A673 (cell line): Measurements from ENCODE around the gene MGAT5B. TPM values are rescaled to one million over a fixed set of nuclear protein-coding genes. Genes with fewer than 3 reads are reported as not detected.
A peak's percentile ranks its signal among the peaks of the same experiment; 100 is the strongest.

ENCODE experiments used
- BruUV-seq: library from RNA; stranded (reverse); fragments of 400-500 nt; replicated peaks from 2 replicates; lab custom pipeline; 2021; lab: Mats Ljungman, UMichigan
- CTCF ChIA-PET: fragments of 300-600 bp; sonication (Branson Sonifier 250); formaldehyde crosslinking; loops from one replicate; lab custom pipeline; 2022; ENCODE audit warnings: antibody characterized with exemption; lab: Charles Lee
- POLR2A ChIA-PET: fragments of 300-600 bp; sonication (Branson Sonifier 250); formaldehyde crosslinking; loops from one replicate; lab custom pipeline; 2022; ENCODE audit warnings: antibody characterized with exemption; ENCODE audit not compliant: low non-redundant PET; lab: Charles Lee
- DNase-seq: peaks from one replicate; pipeline ENCODE4 v3.0.0-alpha.2; 2015; ENCODE audit warnings: low spot score
- H3K27ac ChIP-seq: fragments of 200-600 bp; sonication (generic); 2 replicates; pipeline ENCODE4 v1.5.1; 2016; ENCODE audit warnings: mixed run types, low read depth, mild to moderate bottlenecking, mixed read lengths, antibody characterized with exemption, low read length; ENCODE audit not compliant: poor library complexity, severe bottlenecking
- H3K27me3 ChIP-seq: fragments of 200-600 bp; sonication (generic); replicated peaks from 2 replicates; pipeline ENCODE4 v1.6.1; 2017; ENCODE audit warnings: mixed run types, low read depth, mild to moderate bottlenecking, mixed read lengths, antibody characterized with exemption, low read length; ENCODE audit not compliant: insufficient read depth, poor library complexity
- H3K36me3 ChIP-seq: fragments of 200-600 bp; sonication (generic); 2 replicates; pipeline ENCODE4 v1.6.1; 2016; ENCODE audit warnings: mixed run types, mild to moderate bottlenecking, mixed read lengths, antibody characterized with exemption, low read length; ENCODE audit not compliant: insufficient read depth, poor library complexity, severe bottlenecking
- H3K4me1 ChIP-seq: fragments of 200-600 bp; sonication (generic); 2 replicates; pipeline ENCODE4 v1.6.1; 2017; ENCODE audit warnings: mixed run types, mild to moderate bottlenecking, mixed read lengths, antibody characterized with exemption, low read length; ENCODE audit not compliant: insufficient read depth, poor library complexity, severe bottlenecking
- H3K4me3 ChIP-seq: fragments of 200-600 bp; sonication (generic); 2 replicates; pipeline ENCODE4 v1.5.1; 2016; ENCODE audit warnings: low read depth, mixed run types, mild to moderate bottlenecking, mixed read lengths, low read length; ENCODE audit not compliant: poor library complexity, severe bottlenecking
- H3K9me3 ChIP-seq: fragments of 200-600 bp; sonication (generic); 2 replicates; pipeline ENCODE4 v1.6.1; 2016; ENCODE audit warnings: mixed run types, low read depth, mild to moderate bottlenecking, mixed read lengths, antibody characterized with exemption, low read length; ENCODE audit not compliant: poor library complexity, severe bottlenecking
- CTCF ChIP-seq: fragments of 300-800, 200-600 bp; sonication (generic); conservative IDR thresholded peaks from 2 replicates; pipeline ENCODE4 v1.5.1; 2017; ENCODE audit warnings: low read depth, mild to moderate bottlenecking, antibody characterized with exemption, low read length, moderate library complexity, mixed read lengths
- EZH2 ChIP-seq: fragments of 200-600 bp; sonication (generic); IDR thresholded peaks from 2 replicates; pipeline ENCODE4 v1.6.1; 2017; ENCODE audit warnings: borderline replicate concordance, low read depth, mild to moderate bottlenecking, mixed read lengths, antibody characterized with exemption, low read length; ENCODE audit not compliant: poor library complexity, severe bottlenecking
- intact Hi-C: fragments of 100-400 bp; cut with micrococcal nuclease; formaldehyde crosslinking; loops from one replicate; pipeline ENCODE4 v1.10.0; 2022; ENCODE audit not compliant: unreplicated experiment
- total RNA-seq: library from RNA; stranded (reverse); gene quantifications from 2 replicates; pipeline ENCODE4 v1.2.3, GENCODE V29; 2021

MGAT5B gene
- total RNA-seq, 1 experiment from 2014 or later, result 1.1 TPM

GRCh38 chr17:76866203-76866602, 2.0 kb upstream of the MGAT5B start:
- ChIA-PET POLR2A (no interaction called here), CTCF (no interaction called here)
- intact Hi-C loops, result loop anchor here (10.0 kb wide), 1 partner anchor 379 kb away; no protein-coding TSS in a partner anchor
- no peaks in the 10 kb centered on the region for H3K9me3 ChIP-seq
- H3K4me1 ChIP-seq, result peaks cover 18% of the 10 kb centered on the region
- H3K4me3 ChIP-seq, result no peak overlapping the region
- no peak overlapping the region for H3K27ac ChIP-seq
- no peak for DNase-seq
- peaks cover 17% of the 10 kb centered on the region for H3K27me3 ChIP-seq
- no peaks in the 10 kb centered on the region for H3K36me3 ChIP-seq
- TF ChIP-seq CTCF (no peak), EZH2 (no peak)
- no TSS peak for BruUV-seq

GRCh38 chr17:76866774-76867577, 1.2 kb upstream of the MGAT5B start:
- intact Hi-C loops, result loop anchor here (10.0 kb wide), 1 partner anchor 378 kb away; no protein-coding TSS in a partner anchor
- TF ChIP-seq CTCF, result no peak
- TF ChIP-seq EZH2, result no peak
- peaks cover 17% of the 10 kb centered on the region for H3K27me3 ChIP-seq
- H3K27ac ChIP-seq, result no peak overlapping the region
- H3K36me3 ChIP-seq, result no peaks in the 10 kb centered on the region
- DNase-seq, result no peak
- POLR2A ChIA-PET, result no interaction called here
- BruUV-seq, result no TSS peak
- H3K4me3 ChIP-seq, result no peak overlapping the region
- H3K4me1 ChIP-seq, result peaks cover 18% of the 10 kb centered on the region
- no peaks in the 10 kb centered on the region for H3K9me3 ChIP-seq
- CTCF ChIA-PET, result interaction anchor here (1.7 kb wide), 1 partner anchor 190 kb away, joined by 28 read pairs; no protein-coding TSS in a partner anchor

- no peak for DNase-seq
- Histone ChIP-seq H3K27me3 (peaks cover 17% of the 10 kb centered on the region), H3K27ac (no peak overlapping the region), H3K4me1 (peaks cover 14% of the 10 kb centered on the region), H3K36me3 (no peaks in the 10 kb centered on the region), H3K4me3 (peak overlapping the region; percentile 44), H3K9me3 (no peaks in the 10 kb centered on the region)
- no TSS peak for BruUV-seq
- no peak for TF ChIP-seq CTCF
- no peak for TF ChIP-seq EZH2
- CTCF ChIA-PET, result interaction anchor here (0.5 to 1.7 kb wide), 6 partner anchors 23 to 400 kb away, joined by 3 to 28 read pairs (median 3); no protein-coding TSS in a partner anchor
- intact Hi-C loops, result loop anchor here (1.0 to 10.0 kb wide), 2 partner anchors 189 to 377 kb away; no protein-coding TSS in a partner anchor
- POLR2A ChIA-PET, result interaction anchor here (1.0 kb wide), 1 partner anchor 189 kb away, joined by 3 read pairs; no protein-coding TSS in a partner anchor
These were observed 527 bp upstream of the MGAT5B start for GRCh38 chr17:76867578-76868175.
